Measurements from ENCODE around the gene CLIC1. TPM values are rescaled to one million over a fixed set of nuclear protein-coding genes. Genes with fewer than 3 reads are reported as not detected.

The CLIC1 gene
- total RNA-seq, 2 donors from 2014 or later: 90.9 to 194 TPM

- peaks cover 0 to 17% of the 10 kb centered on the region in 2 donors for H3K4me1 ChIP-seq
- no peak overlapping the region for H3K4me3 ChIP-seq
- H3K36me3 ChIP-seq: peaks cover 77% of the 10 kb centered on the region
- DNase-seq (ENCODE audit: low spot score): no peak
- no peak for TF ChIP-seq CTCF (IDR thresholded peaks at IDR 0.05)
- H3K27me3 ChIP-seq: no peaks in the 10 kb centered on the region
- H3K27ac ChIP-seq: no peak overlapping the region
- no peaks in the 10 kb centered on the region for H3K9me3 ChIP-seq
Observed at GRCh38 chr6:31780507-31781243, 44.3 kb upstream of the CLIC1 start.

- H3K36me3 ChIP-seq: peaks cover 69% of the 10 kb centered on the region
- no peak for DNase-seq (ENCODE audit: low spot score)
- TF ChIP-seq CTCF (IDR thresholded peaks at IDR 0.05): no peak
- H3K27me3 ChIP-seq: no peaks in the 10 kb centered on the region
- peaks cover 0 to 17% of the 10 kb centered on the region in 2 donors for H3K4me1 ChIP-seq
- no peak overlapping the region for H3K4me3 ChIP-seq
- no peak overlapping the region for H3K27ac ChIP-seq
- H3K9me3 ChIP-seq: no peaks in the 10 kb centered on the region
Observed at GRCh38 chr6:31779908-31780307, 43.6 kb upstream of the CLIC1 start.

- Histone ChIP-seq H3K4me3 (no peak overlapping the region), H3K4me1 (peaks cover 0 to 17% of the 10 kb centered on the region in 2 donors), H3K36me3 (peaks cover 62% of the 10 kb centered on the region), H3K27ac (no peak overlapping the region), H3K27me3 (no peaks in the 10 kb centered on the region), H3K9me3 (no peaks in the 10 kb centered on the region)
- no peak for TF ChIP-seq CTCF (IDR thresholded peaks at IDR 0.05)
- DNase-seq (ENCODE audit: low spot score): no peak
Observed at GRCh38 chr6:31778999-31779885, 42.9 kb upstream of the CLIC1 start.

DNA sequence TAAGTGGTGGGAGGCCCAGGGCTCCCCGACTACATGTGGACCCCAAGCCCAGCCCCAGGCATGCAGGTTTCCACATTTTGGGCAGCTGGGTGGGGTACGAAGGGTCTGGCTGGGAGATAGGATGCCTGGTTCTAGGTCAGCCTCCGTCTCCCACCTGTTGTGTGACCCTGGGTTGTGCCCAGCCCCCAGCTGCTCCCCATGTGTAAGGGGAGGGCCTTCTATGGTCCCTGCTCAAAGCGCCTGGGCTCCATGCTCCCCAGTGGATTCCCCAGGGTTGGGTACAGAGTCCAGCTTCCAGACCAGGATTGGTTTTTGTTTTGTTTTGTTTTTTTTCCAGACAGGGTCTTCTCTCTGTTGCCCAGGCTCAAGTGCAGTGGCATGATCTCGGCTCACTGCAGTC is 41.9 kb upstream of the CLIC1 start:
- H3K9me3 ChIP-seq: no peaks in the 10 kb centered on the region
- no peak overlapping the region for H3K4me3 ChIP-seq
- H3K27ac ChIP-seq: no peak overlapping the region
- peaks cover 54% of the 10 kb centered on the region for H3K36me3 ChIP-seq
- H3K4me1 ChIP-seq: peaks cover 0 to 17% of the 10 kb centered on the region in 2 donors
- TF ChIP-seq CTCF (IDR thresholded peaks at IDR 0.05): no peak
- H3K27me3 ChIP-seq: no peaks in the 10 kb centered on the region
- no peak for DNase-seq (ENCODE audit: low spot score)

- Histone ChIP-seq H3K4me1 (peaks cover 0 to 17% of the 10 kb centered on the region in 2 donors), H3K36me3 (peaks cover 49% of the 10 kb centered on the region), H3K27me3 (no peaks in the 10 kb centered on the region), H3K9me3 (no peaks in the 10 kb centered on the region), H3K4me3 (no peak overlapping the region), H3K27ac (peak overlapping the region; percentile 61 to 70)
- no peak for TF ChIP-seq CTCF (IDR thresholded peaks at IDR 0.05)
- no peak for DNase-seq (ENCODE audit: low spot score)
Observed at GRCh38 chr6:31777667-31778050, 41.3 kb upstream of the CLIC1 start.
